ENCODE results near the gene MTIF3. TPM values are rescaled to one million over a fixed set of nuclear protein-coding genes. Genes with fewer than 3 reads are reported as not detected.
A peak's percentile ranks its signal among the peaks of the same experiment; 100 is the strongest.

The MTIF3 gene
- total and polyA plus RNA-seq, 12 donors = 51.9 to 181 (median 82.2) TPM

DNA sequence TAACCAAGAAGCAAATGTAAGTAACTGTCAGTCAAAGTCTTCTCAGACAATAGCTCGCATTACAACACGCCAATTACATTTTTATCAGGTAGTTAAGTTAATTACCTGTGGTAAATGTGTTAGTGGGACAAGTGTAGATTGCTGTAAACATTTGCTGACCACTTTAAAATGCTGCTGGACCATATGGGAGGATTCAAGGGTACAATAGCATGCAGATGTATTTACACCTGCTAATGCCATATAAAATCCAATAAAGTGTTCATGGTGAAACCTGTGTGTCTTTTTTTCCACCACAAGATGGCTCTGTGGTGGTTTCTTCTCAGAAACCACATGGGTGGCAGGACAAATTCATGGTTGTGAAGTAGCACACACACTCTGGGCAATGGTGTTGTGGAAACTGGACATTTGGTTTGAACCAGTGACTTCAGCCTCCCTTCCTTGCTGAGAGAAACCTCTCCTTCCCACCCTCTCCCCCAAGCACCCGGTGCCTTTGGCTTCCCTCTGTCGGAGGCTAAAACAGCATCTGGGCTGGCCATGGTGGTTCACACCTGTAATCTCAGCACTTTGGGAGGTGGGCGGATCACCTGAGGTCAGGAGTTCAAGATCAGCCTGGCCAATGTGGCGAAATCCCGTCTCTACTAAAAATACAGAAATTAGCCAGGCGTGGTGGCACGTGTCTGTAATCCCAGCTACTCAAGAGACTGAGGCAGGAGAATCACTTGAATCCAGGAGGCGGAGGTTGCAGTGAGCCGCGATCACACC is 44.0 kb downstream of the MTIF3 start:
- Histone ChIP-seq H3K36me3 (replicated peaks in 1 of 2) (no peaks in the 10 kb centered on the region), H3K4me1 (replicated peaks in 1 of 2) (no peaks in the 10 kb centered on the region), H3K9me3 (replicated peaks in 1 of 3) (no peaks in the 10 kb centered on the region), H3K27ac (no peak overlapping the region), H3K4me3 (no peak overlapping the region), H3K27me3 (peaks cover 2% of the 10 kb centered on the region)
- DNase-seq = peak in 3 of 7 donors; percentile 23 to 43 (median 31)
- WGBS, 4 donors = 71 to 74% (median 73%) methylated on average over 8 to 12 of the region's 12 CpGs
- no peak for TF ChIP-seq POLR2A (IDR thresholded peaks at IDR 0.05)
- peak; percentile 42 to 75 (median 62) for TF ChIP-seq CTCF (IDR thresholded peaks at IDR 0.05)
- intact Hi-C loops (cut with DNase I) = loop anchor here in 1 of 2 donors (10.0 kb wide), 1 partner anchor 418 kb away; no protein-coding TSS in a partner anchor

DNA sequence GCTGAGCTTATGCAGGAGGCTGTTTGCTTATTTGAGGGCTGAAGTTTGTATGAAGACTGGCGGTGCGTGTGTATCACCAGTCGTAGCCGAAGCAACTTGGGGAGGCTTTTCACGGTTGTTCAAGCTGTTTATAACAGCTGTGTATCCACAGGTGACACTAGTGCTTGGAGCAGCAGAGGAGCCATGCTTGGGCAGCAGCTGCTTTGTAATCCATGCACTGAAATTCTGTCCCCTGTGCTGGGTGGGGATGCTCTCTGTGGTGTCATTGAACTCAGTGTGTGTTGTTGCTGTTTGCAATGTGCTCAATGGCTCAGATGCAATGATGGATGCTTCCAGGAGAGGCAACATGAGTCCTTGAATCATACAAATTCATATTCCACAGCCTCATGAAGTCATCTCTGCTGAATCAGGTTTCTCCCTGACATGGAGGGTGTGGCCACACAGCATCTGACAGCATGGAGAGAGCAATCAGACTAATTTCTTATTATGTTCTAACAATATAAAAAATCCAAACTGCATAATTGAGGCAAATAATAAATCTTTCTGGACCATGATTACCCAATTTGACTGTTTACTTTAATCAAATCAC is 44.7 kb downstream of the MTIF3 start:
- TF ChIP-seq POLR2A (IDR thresholded peaks at IDR 0.05) = no peak
- no peak for TF ChIP-seq CTCF (IDR thresholded peaks at IDR 0.05)
- Histone ChIP-seq H3K4me1 (replicated peaks in 1 of 2) (no peaks in the 10 kb centered on the region), H3K36me3 (replicated peaks in 1 of 2) (no peaks in the 10 kb centered on the region), H3K27ac (no peak overlapping the region), H3K4me3 (no peak overlapping the region), H3K9me3 (replicated peaks in 1 of 3) (no peaks in the 10 kb centered on the region), H3K27me3 (peaks cover 2% of the 10 kb centered on the region)
- intact Hi-C loops (cut with DNase I) = loop anchor here in 1 of 2 donors (10.0 kb wide), 1 partner anchor 419 kb away; no protein-coding TSS in a partner anchor
- no peak for DNase-seq
- WGBS, 4 donors = 58 to 87% (median 69%) methylated on average over 5 of the region's 5 CpGs

DNA sequence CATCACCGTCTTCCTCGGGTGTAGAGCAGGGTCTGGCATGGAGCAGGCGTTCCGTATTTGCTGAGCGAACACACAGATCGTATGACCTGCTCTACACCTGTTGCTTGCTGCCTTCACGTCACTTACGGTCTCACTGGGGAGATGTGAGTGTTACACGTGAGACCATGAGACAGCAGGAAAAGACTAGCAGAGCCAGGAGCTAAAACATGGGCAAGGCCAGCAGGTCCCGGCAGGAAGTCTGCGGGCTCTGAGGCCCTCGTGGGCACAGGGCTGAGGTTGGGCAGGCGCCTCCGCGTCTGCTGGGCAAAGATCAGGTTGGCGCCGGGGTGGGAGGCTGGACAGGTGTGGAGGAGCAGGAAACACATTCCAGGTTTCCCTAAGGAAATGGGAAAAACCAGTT is 45.7 kb downstream of the MTIF3 start:
- H3K27ac ChIP-seq = no peak overlapping the region
- 76 to 87% (median 85%) methylated on average over 17 of the region's 17 CpGs for WGBS, 4 donors
- intact Hi-C loops (cut with DNase I) = loop anchor here in 1 of 2 donors (10.0 kb wide), 1 partner anchor 420 kb away; no protein-coding TSS in a partner anchor

More for the DNA sequence above, 45.7 kb downstream of the MTIF3 start:
- Histone ChIP-seq H3K4me1 (replicated peaks in 1 of 2) (no peaks in the 10 kb centered on the region), H3K4me3 (no peak overlapping the region), H3K36me3 (replicated peaks in 1 of 2) (no peaks in the 10 kb centered on the region), H3K9me3 (replicated peaks in 1 of 3) (no peaks in the 10 kb centered on the region), H3K27me3 (peaks cover 2% of the 10 kb centered on the region)
- DNase-seq = no peak
- TF ChIP-seq CTCF (IDR thresholded peaks at IDR 0.05) (no peak), POLR2A (IDR thresholded peaks at IDR 0.05) (no peak)

Data from adrenal gland (tissue), 12 donors.